Activated naive CD8-positive, alpha-beta T cell (primary cell): Measurements from ENCODE around the gene SORL1.
A peak's percentile ranks its signal among the peaks of the same experiment; 100 is the strongest.

ENCODE experiments used
- H3K27ac Mint-ChIP-seq: one replicate; pipeline ENCODE4 v1.8.0; 2021; ENCODE audit warnings: mixed read lengths
- H3K27me3 Mint-ChIP-seq: one replicate; pipeline ENCODE4 v1.8.0; 2021; ENCODE audit warnings: mixed read lengths
- H3K36me3 Mint-ChIP-seq: one replicate; pipeline ENCODE4 v1.8.0; 2021; ENCODE audit warnings: mixed read lengths
- H3K4me1 Mint-ChIP-seq: one replicate; pipeline ENCODE4 v1.8.0; 2021; ENCODE audit warnings: low read depth, mixed read lengths
- H3K4me3 Mint-ChIP-seq: one replicate; pipeline ENCODE4 v1.8.0; 2021; ENCODE audit warnings: mild to moderate bottlenecking, mixed read lengths
- H3K9me3 Mint-ChIP-seq: one replicate; pipeline ENCODE4 v1.8.0; 2021; ENCODE audit warnings: low read depth, mixed read lengths

SORL1 gene

GRCh38 chr11:121455115-121455514 is 3.0 kb downstream of the SORL1 start:
- no peaks in the 10 kb centered on the region for H3K9me3 Mint-ChIP-seq
- H3K4me3 Mint-ChIP-seq, result peak overlapping the region; percentile 98
- H3K27ac Mint-ChIP-seq, result peak overlapping the region; percentile 99
- H3K36me3 Mint-ChIP-seq, result peaks cover 12% of the 10 kb centered on the region
- peaks cover 89% of the 10 kb centered on the region for H3K4me1 Mint-ChIP-seq
- H3K27me3 Mint-ChIP-seq, result no peaks in the 10 kb centered on the region

GRCh38 chr11:121456151-121456550 is 4.0 kb downstream of the SORL1 start:
- Mint-ChIP-seq H3K4me3 (peak overlapping the region; percentile 74), H3K4me1 (peaks cover 90% of the 10 kb centered on the region), H3K36me3 (peaks cover 12% of the 10 kb centered on the region), H3K27ac (peak overlapping the region; percentile 99), H3K27me3 (no peaks in the 10 kb centered on the region), H3K9me3 (no peaks in the 10 kb centered on the region)

DNA sequence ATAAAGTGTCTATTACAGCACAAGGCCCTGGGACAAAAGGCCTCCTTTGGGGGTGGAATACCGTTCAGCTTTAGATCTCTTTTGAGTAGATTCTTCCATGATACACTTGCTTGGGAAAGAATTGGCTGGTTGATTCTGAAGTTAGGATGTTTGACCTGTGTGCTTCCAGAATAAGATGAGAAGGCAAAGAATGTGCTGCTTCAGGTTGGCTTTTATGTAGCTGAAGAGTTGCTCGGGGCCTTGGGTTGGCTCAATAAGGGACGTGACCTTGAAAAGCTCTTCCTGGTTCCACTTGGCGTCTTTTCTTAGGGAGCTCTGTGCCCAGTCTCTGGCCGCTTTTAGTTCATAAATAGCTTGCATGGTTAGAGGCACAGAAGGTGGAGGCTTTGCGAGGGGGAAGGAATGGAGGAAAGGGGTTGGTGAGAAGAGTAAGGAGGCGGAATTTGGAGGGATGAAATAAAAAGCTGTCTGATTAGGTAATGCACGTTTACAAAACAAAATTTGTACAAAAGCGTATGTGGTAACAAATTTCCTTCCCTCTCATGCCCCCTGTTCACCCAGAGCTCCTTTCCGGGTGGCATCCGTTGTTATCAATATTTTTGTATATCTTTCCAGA is 4.8 kb downstream of the SORL1 start:
- H3K9me3 Mint-ChIP-seq, result no peaks in the 10 kb centered on the region
- peaks cover 14% of the 10 kb centered on the region for H3K36me3 Mint-ChIP-seq
- H3K27me3 Mint-ChIP-seq, result no peaks in the 10 kb centered on the region
- H3K4me1 Mint-ChIP-seq, result peaks cover 94% of the 10 kb centered on the region
- H3K4me3 Mint-ChIP-seq, result peak overlapping the region; percentile 63
- H3K27ac Mint-ChIP-seq, result peak overlapping the region; percentile 99

DNA sequence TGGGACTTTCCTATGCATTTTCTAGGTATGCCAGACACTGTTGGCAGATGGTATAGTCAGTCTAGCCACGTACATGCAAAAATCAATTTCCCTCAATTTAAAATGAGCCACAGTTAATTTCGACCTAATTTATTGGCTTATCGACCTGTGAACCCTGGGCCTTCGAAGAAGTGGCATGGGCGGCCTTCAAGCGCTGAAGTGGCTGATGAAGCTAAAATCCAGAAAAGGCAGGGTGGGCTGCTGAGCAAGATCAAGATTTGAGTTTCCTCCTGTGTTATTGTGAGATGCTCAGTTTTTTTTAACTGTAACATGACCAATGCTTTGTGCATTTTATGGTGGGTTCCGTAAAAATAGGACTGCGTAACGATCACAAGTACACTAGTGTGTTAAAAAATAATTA is 6.4 kb downstream of the SORL1 start:
- Mint-ChIP-seq H3K36me3 (peaks cover 14% of the 10 kb centered on the region), H3K4me1 (peaks cover 100% of the 10 kb centered on the region)

GRCh38 chr11:121459413-121460017 is 7.4 kb downstream of the SORL1 start:
- Mint-ChIP-seq H3K27ac (peak overlapping the region; percentile 99), H3K4me3 (peak overlapping the region; percentile 68), H3K9me3 (no peaks in the 10 kb centered on the region), H3K4me1 (peaks cover 100% of the 10 kb centered on the region), H3K36me3 (peaks cover 14% of the 10 kb centered on the region), H3K27me3 (no peaks in the 10 kb centered on the region)

More for the DNA sequence above, 6.4 kb downstream of the SORL1 start:
- Mint-ChIP-seq H3K27me3 (no peaks in the 10 kb centered on the region), H3K4me3 (peak overlapping the region; percentile 68), H3K27ac (peak overlapping the region; percentile 99), H3K9me3 (no peaks in the 10 kb centered on the region)

- H3K4me3 Mint-ChIP-seq, result no peak overlapping the region
- no peaks in the 10 kb centered on the region for H3K27me3 Mint-ChIP-seq
- no peaks in the 10 kb centered on the region for H3K9me3 Mint-ChIP-seq
- peak overlapping the region; percentile 99 for H3K27ac Mint-ChIP-seq
- H3K4me1 Mint-ChIP-seq, result peaks cover 99% of the 10 kb centered on the region
- H3K36me3 Mint-ChIP-seq, result peaks cover 9% of the 10 kb centered on the region
Measured at GRCh38 chr11:121460941-121461514, 8.9 kb downstream of the SORL1 start.

DNA sequence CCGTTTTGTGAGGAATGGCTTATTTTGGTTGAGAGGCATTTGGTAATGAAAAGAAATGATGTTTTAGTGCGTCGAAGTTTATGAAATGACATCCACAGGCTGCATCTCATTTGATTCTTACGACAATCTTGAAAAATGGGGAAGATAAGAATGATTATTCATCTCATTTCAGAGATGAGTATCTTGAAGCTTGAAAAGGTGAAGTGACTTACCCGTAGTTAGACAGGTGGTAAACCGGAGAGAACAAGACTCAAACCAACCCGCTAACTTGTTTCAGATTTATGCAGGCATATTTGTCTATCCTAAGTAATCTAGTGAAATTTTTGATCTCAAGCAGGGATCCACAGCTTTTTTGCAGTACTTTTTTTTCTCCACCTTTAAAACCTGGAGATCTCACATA is 9.7 kb downstream of the SORL1 start:
- Mint-ChIP-seq H3K4me3 (peak overlapping the region; percentile 11), H3K36me3 (peaks cover 7% of the 10 kb centered on the region), H3K4me1 (peaks cover 99% of the 10 kb centered on the region), H3K9me3 (no peaks in the 10 kb centered on the region), H3K27me3 (no peaks in the 10 kb centered on the region), H3K27ac (peak overlapping the region; percentile 99)

GRCh38 chr11:121463689-121464335 is 11.7 kb downstream of the SORL1 start:
- peak overlapping the region; percentile 99 for H3K27ac Mint-ChIP-seq
- H3K4me1 Mint-ChIP-seq, result peaks cover 98% of the 10 kb centered on the region
- peak overlapping the region; percentile 78 for H3K4me3 Mint-ChIP-seq
- H3K36me3 Mint-ChIP-seq, result peaks cover 2% of the 10 kb centered on the region
- H3K9me3 Mint-ChIP-seq, result no peaks in the 10 kb centered on the region
- no peaks in the 10 kb centered on the region for H3K27me3 Mint-ChIP-seq

DNA sequence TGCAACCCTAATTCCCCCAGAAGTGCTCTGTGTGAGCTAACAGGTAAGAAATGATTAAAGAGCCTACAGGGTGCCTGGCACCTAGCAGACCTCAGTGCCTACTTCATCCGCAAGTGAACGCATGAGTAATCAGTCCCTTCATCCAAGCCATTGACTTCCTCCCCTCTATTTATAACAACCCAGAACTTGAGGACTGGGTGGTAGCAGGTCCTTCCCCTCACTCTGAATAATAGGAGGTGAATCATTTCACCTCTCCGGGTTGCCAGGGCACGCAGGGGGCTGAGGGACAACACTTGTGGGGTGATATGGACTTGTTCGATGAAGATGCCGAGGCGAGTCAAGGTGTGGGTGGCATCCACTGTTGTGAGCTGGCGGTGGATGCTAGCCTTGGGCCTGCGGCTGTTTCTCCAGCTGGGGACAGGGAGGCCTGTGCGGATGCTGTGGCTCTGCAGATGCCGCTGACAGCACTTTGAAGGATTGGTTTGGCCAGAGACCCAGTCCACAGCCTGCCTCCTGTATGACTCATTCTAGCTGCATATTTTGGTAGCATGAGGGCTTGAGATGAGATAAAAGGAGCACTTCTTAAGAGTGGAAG is 12.3 kb downstream of the SORL1 start:
- peak overlapping the region; percentile 78 for H3K4me3 Mint-ChIP-seq
- H3K27me3 Mint-ChIP-seq, result no peaks in the 10 kb centered on the region
- peaks cover 2% of the 10 kb centered on the region for H3K36me3 Mint-ChIP-seq
- H3K9me3 Mint-ChIP-seq, result no peaks in the 10 kb centered on the region
- peaks cover 98% of the 10 kb centered on the region for H3K4me1 Mint-ChIP-seq
- H3K27ac Mint-ChIP-seq, result peak overlapping the region; percentile 99

DNA sequence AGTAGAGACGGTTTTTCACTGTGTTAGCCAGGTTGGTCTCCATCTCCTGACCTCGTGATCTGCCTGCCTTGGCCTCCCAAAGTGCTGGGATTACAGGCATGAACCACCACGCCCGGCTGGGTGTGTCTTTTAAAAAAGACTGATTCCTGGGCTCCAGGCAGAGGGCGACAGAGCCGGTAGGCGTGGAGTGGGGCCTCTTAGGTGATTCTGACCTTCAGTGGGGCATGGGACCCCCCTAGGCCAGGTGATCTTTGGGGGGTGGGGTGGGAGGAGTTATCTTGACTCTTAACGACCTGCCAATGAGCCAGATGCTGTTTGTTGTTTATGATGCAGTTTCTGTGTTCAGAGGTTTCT is 13.6 kb downstream of the SORL1 start:
- H3K4me1 Mint-ChIP-seq, result peaks cover 97% of the 10 kb centered on the region
- peak overlapping the region; percentile 99 for H3K27ac Mint-ChIP-seq
- peak overlapping the region; percentile 78 for H3K4me3 Mint-ChIP-seq
- no peaks in the 10 kb centered on the region for H3K27me3 Mint-ChIP-seq
- peaks cover 9% of the 10 kb centered on the region for H3K36me3 Mint-ChIP-seq
- no peaks in the 10 kb centered on the region for H3K9me3 Mint-ChIP-seq

- Mint-ChIP-seq H3K27me3 (no peaks in the 10 kb centered on the region), H3K4me1 (peaks cover 95% of the 10 kb centered on the region), H3K36me3 (peaks cover 12% of the 10 kb centered on the region), H3K4me3 (peak overlapping the region; percentile 78), H3K27ac (peak overlapping the region; percentile 99), H3K9me3 (no peaks in the 10 kb centered on the region)
Measured at GRCh38 chr11:121466063-121466794, 14.1 kb downstream of the SORL1 start.

- peak overlapping the region; percentile 99 for H3K27ac Mint-ChIP-seq
- H3K4me1 Mint-ChIP-seq, result peaks cover 93% of the 10 kb centered on the region
- H3K27me3 Mint-ChIP-seq, result no peaks in the 10 kb centered on the region
- H3K4me3 Mint-ChIP-seq, result peak overlapping the region; percentile 78
- no peaks in the 10 kb centered on the region for H3K9me3 Mint-ChIP-seq
- peaks cover 11% of the 10 kb centered on the region for H3K36me3 Mint-ChIP-seq
Measured at GRCh38 chr11:121467471-121467870, 15.4 kb downstream of the SORL1 start.

DNA sequence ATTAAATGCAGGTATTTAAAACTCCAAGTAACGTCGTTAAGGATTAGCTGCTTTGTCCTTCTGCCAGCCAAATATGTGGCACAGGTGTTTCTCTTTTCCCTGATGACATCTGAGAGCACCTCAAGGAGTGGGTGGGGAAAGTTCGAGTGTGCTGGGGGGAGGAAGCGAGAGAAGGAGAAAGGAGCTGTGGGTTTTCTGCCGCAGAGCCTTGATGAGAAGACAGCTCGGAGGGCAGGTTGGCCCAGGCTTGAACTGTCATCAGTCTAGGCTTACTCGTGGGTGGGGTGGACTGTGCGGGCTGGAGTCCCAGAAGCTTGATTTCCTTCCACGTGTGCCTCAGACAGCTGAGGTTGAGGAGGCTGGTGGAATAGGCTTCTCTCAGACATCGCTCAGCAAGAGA is 15.9 kb downstream of the SORL1 start:
- peaks cover 93% of the 10 kb centered on the region for H3K4me1 Mint-ChIP-seq
- H3K27ac Mint-ChIP-seq, result peak overlapping the region; percentile 99
- H3K27me3 Mint-ChIP-seq, result no peaks in the 10 kb centered on the region
- H3K36me3 Mint-ChIP-seq, result peaks cover 13% of the 10 kb centered on the region
- no peaks in the 10 kb centered on the region for H3K9me3 Mint-ChIP-seq
- H3K4me3 Mint-ChIP-seq, result peak overlapping the region; percentile 78

DNA sequence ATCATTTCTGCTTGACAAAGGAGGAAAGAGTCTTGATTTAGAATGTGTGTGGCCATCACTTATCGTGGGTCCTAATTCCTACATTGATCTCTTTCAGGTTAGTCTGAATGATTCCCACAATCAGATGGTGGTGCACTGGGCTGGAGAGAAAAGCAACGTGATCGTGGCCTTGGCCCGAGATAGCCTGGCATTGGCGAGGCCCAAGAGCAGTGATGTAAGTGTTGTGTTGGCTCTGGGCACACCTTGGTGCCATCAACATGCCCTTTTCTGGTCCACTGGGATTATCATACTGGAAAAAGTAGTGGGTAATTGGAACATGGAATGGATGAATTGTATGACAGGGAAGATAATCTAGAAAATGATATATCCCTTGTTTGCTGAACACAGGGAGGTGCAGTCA is 17.8 kb downstream of the SORL1 start:
- Mint-ChIP-seq H3K36me3 (peaks cover 18% of the 10 kb centered on the region), H3K27ac (peak overlapping the region; percentile 99), H3K27me3 (no peaks in the 10 kb centered on the region), H3K4me3 (peak overlapping the region; percentile 34), H3K9me3 (no peaks in the 10 kb centered on the region), H3K4me1 (peaks cover 92% of the 10 kb centered on the region)
